GM12801 (cell line): Measurements from ENCODE around the gene SUFU.

ENCODE experiments used
- CTCF ChIP-seq: IDR thresholded peaks from one replicate; pipeline ENCODE4 v1.5.1; 2011; ENCODE audit warnings: control low read depth; ENCODE audit not compliant: insufficient read length; ENCODE audit errors: extremely low read depth

The SUFU gene

GRCh38 chr10:102462512-102463054, 41.2 kb upstream of the SUFU start:
- no peak for TF ChIP-seq CTCF

- TF ChIP-seq CTCF, result no peak
Observed at GRCh38 chr10:102463983-102464382, 39.8 kb upstream of the SUFU start.

- TF ChIP-seq CTCF, result no peak
Observed at GRCh38 chr10:102465466-102465865, 38.3 kb upstream of the SUFU start.

- no peak for TF ChIP-seq CTCF
Observed at GRCh38 chr10:102467318-102467717, 36.5 kb upstream of the SUFU start.

GRCh38 chr10:102467971-102468438, 35.8 kb upstream of the SUFU start:
- TF ChIP-seq CTCF, result no peak

GRCh38 chr10:102468683-102469082, 35.1 kb upstream of the SUFU start:
- no peak for TF ChIP-seq CTCF

- TF ChIP-seq CTCF, result no peak
Observed at GRCh38 chr10:102470579-102471546, 32.9 kb upstream of the SUFU start.
